Measurements from ENCODE around the gene ECT2L.

ECT2L gene

DNA sequence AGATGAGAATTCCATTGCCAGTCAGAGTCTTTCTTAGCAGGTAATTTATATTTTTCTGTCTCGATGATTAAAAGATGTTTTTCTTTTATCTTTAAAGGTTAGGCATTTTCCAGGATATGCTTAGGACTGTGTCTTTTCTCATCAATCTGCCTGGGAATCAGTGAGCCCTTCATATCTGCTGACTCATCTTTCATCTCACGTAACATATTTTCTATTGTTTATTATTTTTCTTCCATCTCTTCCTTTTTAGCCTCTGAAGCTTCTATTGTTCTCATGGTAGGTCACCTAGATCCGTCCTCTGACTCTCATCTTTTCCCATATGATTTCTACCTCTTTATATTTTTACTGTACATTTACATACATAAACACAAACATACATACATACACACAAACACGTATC lies 13.6 kb upstream of the ECT2L start:
- Histone ChIP-seq H3K9ac (ENCODE audit: low read length) (no peak overlapping the region), H3K4me1 (ENCODE audit: control insufficient read depth, insufficient read depth, low read length) (no peaks in the 10 kb centered on the region), H3K27ac (ENCODE audit: low read depth, low read length) (no peak overlapping the region), H3K4me3 (ENCODE audit: low read length) (no peak overlapping the region), H3K27me3 (ENCODE audit: control insufficient read depth, insufficient read depth, low read length) (no peaks in the 10 kb centered on the region), H3K36me3 (ENCODE audit: control insufficient read depth, insufficient read depth, low read length) (peaks cover 5% of the 10 kb centered on the region)

GRCh38 chr6:138785079-138785478 lies 10.8 kb upstream of the ECT2L start:
- H3K9ac ChIP-seq (ENCODE audit: low read length) = no peak overlapping the region
- H3K4me3 ChIP-seq (ENCODE audit: low read length) = no peak overlapping the region
- no peaks in the 10 kb centered on the region for H3K4me1 ChIP-seq (ENCODE audit: control insufficient read depth, insufficient read depth, low read length)
- H3K27ac ChIP-seq (ENCODE audit: low read depth, low read length) = no peak overlapping the region
- peaks cover 6% of the 10 kb centered on the region for H3K36me3 ChIP-seq (ENCODE audit: control insufficient read depth, insufficient read depth, low read length)
- H3K27me3 ChIP-seq (ENCODE audit: control insufficient read depth, insufficient read depth, low read length) = no peaks in the 10 kb centered on the region

GRCh38 chr6:138785980-138786379 lies 9.9 kb upstream of the ECT2L start:
- no peaks in the 10 kb centered on the region for H3K27me3 ChIP-seq (ENCODE audit: control insufficient read depth, insufficient read depth, low read length)
- H3K9ac ChIP-seq (ENCODE audit: low read length) = no peak overlapping the region
- H3K4me1 ChIP-seq (ENCODE audit: control insufficient read depth, insufficient read depth, low read length) = no peaks in the 10 kb centered on the region
- H3K36me3 ChIP-seq (ENCODE audit: control insufficient read depth, insufficient read depth, low read length) = peaks cover 9% of the 10 kb centered on the region
- no peak overlapping the region for H3K27ac ChIP-seq (ENCODE audit: low read depth, low read length)
- H3K4me3 ChIP-seq (ENCODE audit: low read length) = no peak overlapping the region

GRCh38 chr6:138787138-138787537 lies 8.7 kb upstream of the ECT2L start:
- H3K27me3 ChIP-seq (ENCODE audit: control insufficient read depth, insufficient read depth, low read length) = no peaks in the 10 kb centered on the region
- no peak overlapping the region for H3K9ac ChIP-seq (ENCODE audit: low read length)
- H3K4me3 ChIP-seq (ENCODE audit: low read length) = no peak overlapping the region
- H3K4me1 ChIP-seq (ENCODE audit: control insufficient read depth, insufficient read depth, low read length) = no peaks in the 10 kb centered on the region
- H3K27ac ChIP-seq (ENCODE audit: low read depth, low read length) = no peak overlapping the region
- H3K36me3 ChIP-seq (ENCODE audit: control insufficient read depth, insufficient read depth, low read length) = peaks cover 13% of the 10 kb centered on the region

- Histone ChIP-seq H3K36me3 (ENCODE audit: control insufficient read depth, insufficient read depth, low read length) (no peaks in the 10 kb centered on the region), H3K9ac (ENCODE audit: low read length) (no peak overlapping the region), H3K4me1 (ENCODE audit: control insufficient read depth, insufficient read depth, low read length) (no peaks in the 10 kb centered on the region), H3K27me3 (ENCODE audit: control insufficient read depth, insufficient read depth, low read length) (no peaks in the 10 kb centered on the region), H3K4me3 (ENCODE audit: low read length) (no peak overlapping the region), H3K27ac (ENCODE audit: low read depth, low read length) (no peak overlapping the region)
Measured at GRCh38 chr6:138796771-138797170, 884 bp downstream of the ECT2L start.

DNA sequence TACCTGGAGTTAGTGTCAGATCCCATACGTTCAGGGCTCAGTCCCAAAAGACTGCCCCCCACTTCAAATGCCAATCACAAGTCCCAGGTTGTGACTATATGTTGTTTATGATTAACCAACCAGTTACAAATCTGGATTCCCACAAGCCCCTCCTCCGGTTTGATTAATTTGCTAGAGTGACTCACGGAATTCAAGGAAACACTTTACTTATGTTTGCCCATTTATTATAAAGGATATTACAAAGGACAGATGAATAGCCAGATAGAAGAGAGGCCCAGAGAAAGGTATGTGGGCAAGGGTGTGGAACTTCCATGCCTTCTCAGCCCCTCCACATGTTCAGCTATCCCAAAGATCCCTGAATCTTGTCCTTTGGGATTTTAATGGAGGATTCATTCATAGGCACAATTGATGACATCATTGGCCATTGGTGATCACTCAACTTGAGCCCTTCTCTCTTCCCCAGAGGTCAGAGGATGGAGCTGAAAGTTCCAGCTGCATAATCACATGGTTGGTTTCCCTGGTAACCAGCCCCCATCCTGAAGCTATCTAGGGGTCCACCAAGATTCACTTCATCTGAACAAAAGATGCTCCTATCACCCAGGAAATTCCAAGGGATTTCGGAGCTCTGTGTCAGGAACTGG lies 2.0 kb downstream of the ECT2L start:
- Histone ChIP-seq H3K27ac (ENCODE audit: low read depth, low read length) (no peak overlapping the region), H3K9ac (ENCODE audit: low read length) (no peak overlapping the region)

GRCh38 chr6:138800377-138801150 lies 4.7 kb downstream of the ECT2L start:
- Histone ChIP-seq H3K27me3 (ENCODE audit: control insufficient read depth, insufficient read depth, low read length) (no peaks in the 10 kb centered on the region), H3K4me1 (ENCODE audit: control insufficient read depth, insufficient read depth, low read length) (peaks cover 12% of the 10 kb centered on the region), H3K36me3 (ENCODE audit: control insufficient read depth, insufficient read depth, low read length) (no peaks in the 10 kb centered on the region), H3K9ac (ENCODE audit: low read length) (no peak overlapping the region), H3K27ac (ENCODE audit: low read depth, low read length) (no peak overlapping the region), H3K4me3 (ENCODE audit: low read length) (no peak overlapping the region)

More for the DNA sequence above, 2.0 kb downstream of the ECT2L start:
- Histone ChIP-seq H3K36me3 (ENCODE audit: control insufficient read depth, insufficient read depth, low read length) (no peaks in the 10 kb centered on the region), H3K4me1 (ENCODE audit: control insufficient read depth, insufficient read depth, low read length) (no peaks in the 10 kb centered on the region), H3K27me3 (ENCODE audit: control insufficient read depth, insufficient read depth, low read length) (no peaks in the 10 kb centered on the region), H3K4me3 (ENCODE audit: low read length) (no peak overlapping the region)

DNA sequence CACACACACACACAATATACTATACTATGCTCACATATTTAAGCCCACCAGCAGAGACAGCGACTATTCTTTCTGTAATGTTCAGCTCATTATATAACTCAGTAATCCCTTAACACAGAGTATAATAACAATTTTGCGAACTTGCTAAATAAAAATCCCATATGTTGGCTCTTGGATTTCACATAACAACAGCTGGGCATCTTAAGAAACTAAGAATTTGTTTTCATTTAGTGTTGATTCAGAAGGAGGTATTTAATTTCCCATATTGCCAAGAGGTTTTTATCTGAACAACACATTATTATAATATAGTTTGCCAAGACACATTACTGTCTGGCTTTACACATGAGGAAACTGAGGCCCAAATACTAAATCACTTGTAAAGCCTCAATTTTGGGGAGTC lies 7.4 kb downstream of the ECT2L start:
- H3K4me3 ChIP-seq (ENCODE audit: low read length) = no peak overlapping the region
- H3K27me3 ChIP-seq (ENCODE audit: control insufficient read depth, insufficient read depth, low read length) = no peaks in the 10 kb centered on the region
- H3K9ac ChIP-seq (ENCODE audit: low read length) = no peak overlapping the region
- H3K4me1 ChIP-seq (ENCODE audit: control insufficient read depth, insufficient read depth, low read length) = peaks cover 12% of the 10 kb centered on the region
- H3K27ac ChIP-seq (ENCODE audit: low read depth, low read length) = peak overlapping the region; percentile 61
- H3K36me3 ChIP-seq (ENCODE audit: control insufficient read depth, insufficient read depth, low read length) = no peaks in the 10 kb centered on the region

GRCh38 chr6:138803861-138804260 lies 8.0 kb downstream of the ECT2L start:
- peak overlapping the region; percentile 61 for H3K27ac ChIP-seq (ENCODE audit: low read depth, low read length)

GRCh38 chr6:138805016-138805765 lies 9.3 kb downstream of the ECT2L start:
- Histone ChIP-seq H3K4me1 (ENCODE audit: control insufficient read depth, insufficient read depth, low read length) (peaks cover 12% of the 10 kb centered on the region), H3K4me3 (ENCODE audit: low read length) (no peak overlapping the region), H3K27ac (ENCODE audit: low read depth, low read length) (no peak overlapping the region), H3K27me3 (ENCODE audit: control insufficient read depth, insufficient read depth, low read length) (no peaks in the 10 kb centered on the region), H3K9ac (ENCODE audit: low read length) (no peak overlapping the region), H3K36me3 (ENCODE audit: control insufficient read depth, insufficient read depth, low read length) (no peaks in the 10 kb centered on the region)

More at GRCh38 chr6:138803861-138804260, 8.0 kb downstream of the ECT2L start:
- no peaks in the 10 kb centered on the region for H3K27me3 ChIP-seq (ENCODE audit: control insufficient read depth, insufficient read depth, low read length)
- no peak overlapping the region for H3K9ac ChIP-seq (ENCODE audit: low read length)
- no peaks in the 10 kb centered on the region for H3K36me3 ChIP-seq (ENCODE audit: control insufficient read depth, insufficient read depth, low read length)
- H3K4me3 ChIP-seq (ENCODE audit: low read length) = no peak overlapping the region
- H3K4me1 ChIP-seq (ENCODE audit: control insufficient read depth, insufficient read depth, low read length) = peaks cover 12% of the 10 kb centered on the region

- no peak overlapping the region for H3K4me3 ChIP-seq (ENCODE audit: low read length)
- no peaks in the 10 kb centered on the region for H3K27me3 ChIP-seq (ENCODE audit: control insufficient read depth, insufficient read depth, low read length)
- H3K4me1 ChIP-seq (ENCODE audit: control insufficient read depth, insufficient read depth, low read length) = peaks cover 12% of the 10 kb centered on the region
- no peak overlapping the region for H3K9ac ChIP-seq (ENCODE audit: low read length)
- no peaks in the 10 kb centered on the region for H3K36me3 ChIP-seq (ENCODE audit: control insufficient read depth, insufficient read depth, low read length)
- H3K27ac ChIP-seq (ENCODE audit: low read depth, low read length) = no peak overlapping the region
Measured at GRCh38 chr6:138806889-138807288, 11.0 kb downstream of the ECT2L start.

DNA sequence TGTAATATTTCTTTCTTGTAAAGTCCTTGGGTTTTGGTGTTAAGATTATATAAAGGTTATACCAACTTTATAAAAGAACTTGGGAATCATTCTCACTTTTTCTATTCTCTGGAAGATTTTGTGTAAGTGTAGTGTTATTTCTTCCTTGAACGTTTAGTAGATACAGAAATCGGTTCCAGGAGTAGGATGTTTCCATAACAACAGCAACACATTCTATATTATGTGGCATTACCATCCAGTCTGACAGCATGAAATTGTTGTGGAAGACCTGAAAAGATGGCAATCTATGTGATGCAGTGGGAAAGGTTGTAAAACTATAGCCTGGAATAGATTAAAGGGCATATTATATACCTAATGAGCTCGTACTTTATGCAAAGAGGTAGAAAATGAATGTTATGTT lies 13.8 kb downstream of the ECT2L start:
- Histone ChIP-seq H3K27ac (ENCODE audit: low read depth, low read length) (no peak overlapping the region), H3K4me1 (ENCODE audit: control insufficient read depth, insufficient read depth, low read length) (no peaks in the 10 kb centered on the region), H3K4me3 (ENCODE audit: low read length) (no peak overlapping the region), H3K9ac (ENCODE audit: low read length) (no peak overlapping the region), H3K27me3 (ENCODE audit: control insufficient read depth, insufficient read depth, low read length) (no peaks in the 10 kb centered on the region), H3K36me3 (ENCODE audit: control insufficient read depth, insufficient read depth, low read length) (no peaks in the 10 kb centered on the region)

Data from rectal smooth muscle tissue (tissue), 1 donor.